ENCODE results near the gene PKN3. TPM values are rescaled to one million over a fixed set of nuclear protein-coding genes. Genes with fewer than 3 reads are reported as not detected.
A peak's percentile ranks its signal among the peaks of the same experiment; 100 is the strongest.

The PKN3 gene
- total and polyA plus RNA-seq, 2 donors (not counting 1 experiment from before 2014, with no cell fraction given), result 1.4 to 3.7 TPM

DNA sequence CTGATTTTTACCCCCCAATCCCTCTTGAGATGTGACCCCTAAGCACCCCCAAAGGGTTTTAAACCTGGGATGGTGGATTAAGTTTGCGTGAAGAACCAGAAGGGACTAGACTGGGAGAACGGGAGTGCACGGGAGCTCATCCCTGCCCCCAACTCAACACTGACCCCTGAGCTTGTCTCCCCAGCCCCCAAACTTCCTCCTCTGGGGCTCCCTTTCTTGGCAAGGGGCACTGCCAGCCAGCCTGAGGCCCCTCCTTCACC lies 18.3 kb upstream of the PKN3 start:
- H3K4me3 ChIP-seq (ENCODE audit: control extremely low read depth in 1 of 5, extremely low read depth in 1 of 5, insufficient read depth in 1 of 5, low read depth in 2 of 5, low read length in 4 of 5), result peak overlapping the region; percentile 85 to 99 (median 88)
- no peak for DNase-seq
- peak overlapping the region; percentile 94 for H3K9ac ChIP-seq (ENCODE audit: low read length)
- ATAC-seq (ENCODE audit: low read depth), result no peak
- H3K79me2 ChIP-seq (ENCODE audit: control insufficient read depth, insufficient read depth, low read length), result peaks cover 81% of the 10 kb centered on the region
- H3K4me1 Mint-ChIP-seq, result peaks cover 53% of the 10 kb centered on the region
- H3K4me1 ChIP-seq (ENCODE audit: control insufficient read depth in 2 of 2, insufficient read depth in 2 of 2, low read length in 2 of 2), result peaks cover 45 to 66% of the 10 kb centered on the region in 2 donors
- peaks cover 0 to 11% (median 0%) of the 10 kb centered on the region in 3 donors for H3K9me3 ChIP-seq (ENCODE audit: control extremely low read depth in 1 of 3, control insufficient read depth in 2 of 3, insufficient read depth in 1 of 3, low read length in 2 of 3)
- ChIA-PET POLR2A (interaction anchor here (0.5 to 1.9 kb wide), 9 partner anchors 8 to 1356 kb away, joined by 3 to 7 read pairs (median 4); partner anchors contain the start of genes DYNC2I2 and ZDHHC12), CTCF (interaction anchor here (1.2 to 1.9 kb wide), 3 partner anchors 18 to 134 kb away, joined by 5 to 16 read pairs (median 6); partner anchors contain the start of genes ENDOG and PKN3)
- no peaks in the 10 kb centered on the region for H3K27me3 Mint-ChIP-seq
- TF ChIP-seq EZH2 (IDR thresholded peaks at IDR 0.05; ENCODE audit: borderline replicate concordance, insufficient read depth, low read depth, low read length, poor library complexity, severe bottlenecking), result no peak
- TF ChIP-seq, protein P1, sequence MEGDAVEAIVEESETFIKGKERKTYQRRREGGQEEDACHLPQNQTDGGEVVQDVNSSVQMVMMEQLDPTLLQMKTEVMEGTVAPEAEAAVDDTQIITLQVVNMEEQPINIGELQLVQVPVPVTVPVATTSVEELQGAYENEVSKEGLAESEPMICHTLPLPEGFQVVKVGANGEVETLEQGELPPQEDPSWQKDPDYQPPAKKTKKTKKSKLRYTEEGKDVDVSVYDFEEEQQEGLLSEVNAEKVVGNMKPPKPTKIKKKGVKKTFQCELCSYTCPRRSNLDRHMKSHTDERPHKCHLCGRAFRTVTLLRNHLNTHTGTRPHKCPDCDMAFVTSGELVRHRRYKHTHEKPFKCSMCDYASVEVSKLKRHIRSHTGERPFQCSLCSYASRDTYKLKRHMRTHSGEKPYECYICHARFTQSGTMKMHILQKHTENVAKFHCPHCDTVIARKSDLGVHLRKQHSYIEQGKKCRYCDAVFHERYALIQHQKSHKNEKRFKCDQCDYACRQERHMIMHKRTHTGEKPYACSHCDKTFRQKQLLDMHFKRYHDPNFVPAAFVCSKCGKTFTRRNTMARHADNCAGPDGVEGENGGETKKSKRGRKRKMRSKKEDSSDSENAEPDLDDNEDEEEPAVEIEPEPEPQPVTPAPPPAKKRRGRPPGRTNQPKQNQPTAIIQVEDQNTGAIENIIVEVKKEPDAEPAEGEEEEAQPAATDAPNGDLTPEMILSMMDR (IDR thresholded peaks at IDR 0.05), result no peak
- peak overlapping the region; percentile 96 for H3K27ac Mint-ChIP-seq
- H3K27ac ChIP-seq (ENCODE audit: low read length in 2 of 2), result peak overlapping the region; percentile 94
- no CpG with 5 or more reads among the region's 3 CpGs for WGBS (ENCODE audit: insufficient coverage)
- H3K4me2 ChIP-seq (replicated peaks; ENCODE audit: low read depth, low read length, poor library complexity, severe bottlenecking), result peak overlapping the region; percentile 93
- H2AFZ ChIP-seq (ENCODE audit: insufficient read depth, low read depth, low read length, poor library complexity, severe bottlenecking), result peak overlapping the region; percentile 73
- H4K20me1 ChIP-seq (ENCODE audit: control insufficient read depth, insufficient read depth, low read length, poor library complexity, severe bottlenecking), result peaks cover 9% of the 10 kb centered on the region
- peak overlapping the region; percentile 98 for H3K4me3 Mint-ChIP-seq
- peaks cover 0 to 6% of the 10 kb centered on the region in 2 experiments for H3K36me3 ChIP-seq (replicated peaks in 1 of 2; ENCODE audit: control extremely low read depth in 1 of 2, control insufficient read depth in 1 of 2, extremely low read depth in 1 of 2, insufficient read depth in 2 of 2, low read length in 1 of 2)
- intact Hi-C loops (cut with micrococcal nuclease), result loop anchor here (1.0 to 2.0 kb wide), 3 partner anchors 18 to 263 kb away; partner anchors contain the start of genes DOLK, DYNC2I2, NUP188 and PKN3
- no peaks in the 10 kb centered on the region for H3K9me3 Mint-ChIP-seq (ENCODE audit: insufficient read depth)
- no peaks in the 10 kb centered on the region for H3K27me3 ChIP-seq (replicated peaks in 1 of 4; ENCODE audit: control extremely low read depth in 1 of 4, control insufficient read depth in 3 of 4, insufficient read depth in 4 of 4, low read length in 3 of 4)
